H1 (cell line): ENCODE data around the gene MRPL22. TPM values are rescaled to one million over a fixed set of nuclear protein-coding genes. Genes with fewer than 3 reads are reported as not detected.

ENCODE experiments used
- CTCF ChIA-PET: fragments of 300-600 bp; sonication (Branson Sonifier 250); formaldehyde crosslinking; loops from one replicate; lab custom pipeline; 2021; ENCODE audit not compliant: partially characterized antibody; lab: Charles Lee
- POLR2A ChIA-PET: fragments of 300-600 bp; sonication (Branson Sonifier 250); formaldehyde crosslinking; loops from one replicate; lab custom pipeline; 2021; ENCODE audit warnings: inconsistent platforms; ENCODE audit not compliant: partially characterized antibody; lab: Charles Lee
- DNase-seq, 2 experiments: peaks; one replicate each; pipeline versions ENCODE4 v3.0.0 to v3.0.0-alpha.2; 2010 to 2022; ENCODE audit warnings: low spot score in 2 of 2, low read depth in 1 of 2, mixed read lengths in 1 of 2
- FAIRE-seq: peaks from 2 replicates; lab custom pipeline; 2011; peaks lifted over from hg19 to GRCh38; lab: Jason Lieb, UNC
- H2AFZ ChIP-seq: 2 replicates; pipeline ENCODE4 v1.8.1; 2012; ENCODE audit warnings: low read length, inconsistent platforms
- H2AK5ac ChIP-seq: 2 replicates; pipeline ENCODE4 v1.6.1; 2013; ENCODE audit warnings: low read depth, low read length
- H2BK120ac ChIP-seq: replicated peaks from 2 replicates; pipeline ENCODE3; 2013; ENCODE audit warnings: low read depth, low read length, inconsistent platforms
- H2BK12ac ChIP-seq: 2 replicates; pipeline ENCODE4 v1.6.1; 2013; ENCODE audit warnings: low read depth, low read length
- H2BK15ac ChIP-seq: 2 replicates; pipeline ENCODE4 v1.6.1; 2013; ENCODE audit warnings: low read length
- H2BK20ac ChIP-seq: 2 replicates; pipeline ENCODE4 v1.6.1; 2013; ENCODE audit warnings: low read length
- H2BK5ac ChIP-seq: 2 replicates; pipeline ENCODE4 v1.6.1; 2013; ENCODE audit warnings: low read depth, low read length
- H3K14ac ChIP-seq: 2 replicates; pipeline ENCODE4 v1.6.1; 2013; ENCODE audit warnings: inconsistent platforms; ENCODE audit not compliant: insufficient read length
- H3K18ac ChIP-seq: 2 replicates; pipeline ENCODE4 v1.6.1; 2013; ENCODE audit warnings: low read length; ENCODE audit errors: extremely low read depth
- H3K23ac ChIP-seq: 2 replicates; pipeline ENCODE4 v1.6.1; 2013; ENCODE audit warnings: inconsistent platforms; ENCODE audit not compliant: insufficient read length
- H3K23me2 ChIP-seq: 2 replicates; pipeline ENCODE4 v1.6.1; 2013; ENCODE audit warnings: low read depth, low read length
- H3K27ac ChIP-seq: 2 replicates; pipeline ENCODE4 v1.6.1; 2011; ENCODE audit warnings: low read depth, low read length, inconsistent platforms
- H3K27me3 ChIP-seq, 4 experiments: replicated peaks in 1 of 4; 1 replicate in 1 of 4; 2 replicates in 3 of 4; pipeline versions ENCODE4 v1.6.1 to v1.8.1; 2011 to 2013; ENCODE audit warnings: low read length in 3 of 4, mild to moderate bottlenecking in 3 of 4, inconsistent platforms in 2 of 4, mixed read lengths in 2 of 4, moderate library complexity in 1 of 4; ENCODE audit not compliant: control insufficient read depth in 3 of 4, insufficient read depth in 3 of 4; ENCODE audit errors: extremely low read depth in 1 of 4
- H3K36me3 ChIP-seq, 4 experiments: 2 replicates each; pipeline versions ENCODE4 v1.6.1 to v1.8.1; 2011 to 2013; ENCODE audit warnings: mild to moderate bottlenecking in 4 of 4, low read length in 3 of 4, moderate library complexity in 2 of 4, control low read depth in 1 of 4, inconsistent platforms in 1 of 4; ENCODE audit not compliant: insufficient read depth in 4 of 4, control insufficient read depth in 2 of 4
- H3K4ac ChIP-seq: replicated peaks from 2 replicates; pipeline ENCODE3; 2013; ENCODE audit warnings: low read length, low read depth, mixed read lengths, inconsistent platforms; ENCODE audit not compliant: insufficient read length
- H3K4me1 ChIP-seq, 4 experiments: replicated peaks in 1 of 4; 1 replicate in 1 of 4; 2 replicates in 3 of 4; pipeline versions ENCODE4 v1.6.1 to v1.8.1; 2011 to 2013; ENCODE audit warnings: low read length in 3 of 4, inconsistent platforms in 2 of 4, mixed read lengths in 1 of 4; ENCODE audit not compliant: insufficient read depth in 4 of 4, control insufficient read depth in 3 of 4
- H3K4me2 ChIP-seq, 2 experiments: 2 replicates each; pipeline versions ENCODE4 v1.6.1 to v1.8.1; 2011 to 2013; ENCODE audit warnings: low read depth in 2 of 2, low read length in 2 of 2, control low read depth in 1 of 2, inconsistent platforms in 1 of 2, mild to moderate bottlenecking in 1 of 2; ENCODE audit not compliant: insufficient read depth in 1 of 2
- H3K4me3 ChIP-seq, 4 experiments: fragments of 200-600, 300-600 bp in 1 of 4; sonication (generic), shearing (Covaris generic), sonication (Bioruptor Twin) in 1 of 4; 2 replicates each; pipeline versions ENCODE4 v1.5.1 to v1.8.1; 2011 to 2016; ENCODE audit warnings: low read length in 4 of 4, low read depth in 3 of 4, control low read depth in 2 of 4, inconsistent platforms in 2 of 4, mild to moderate bottlenecking in 2 of 4, mixed read lengths in 1 of 4, moderate library complexity in 1 of 4; ENCODE audit not compliant: insufficient read depth in 2 of 4; ENCODE audit errors: extremely low read depth in 1 of 4
- H3K56ac ChIP-seq: replicated peaks from 2 replicates; pipeline ENCODE3; 2013; ENCODE audit warnings: low read depth, mild to moderate bottlenecking, mixed read lengths, low read length, inconsistent platforms; ENCODE audit not compliant: insufficient read length
- H3K79me1 ChIP-seq: 2 replicates; pipeline ENCODE4 v1.6.1; 2013; ENCODE audit warnings: low read depth, low read length, control low read depth
- H3K79me2 ChIP-seq, 2 experiments: 2 replicates each; pipeline versions ENCODE4 v1.6.1 to v1.8.1; 2012 to 2013; ENCODE audit warnings: low read length in 2 of 2, mild to moderate bottlenecking in 2 of 2, inconsistent platforms in 1 of 2; ENCODE audit not compliant: insufficient read depth in 2 of 2, control insufficient read depth in 1 of 2
- H3K9ac ChIP-seq, 4 experiments: replicated peaks in 1 of 4; 1 replicate in 1 of 4; 2 replicates in 3 of 4; pipeline versions ENCODE4 v1.6.1 to v1.8.1; 2011 to 2013; ENCODE audit warnings: low read depth in 3 of 4, low read length in 3 of 4, control low read depth in 2 of 4, mild to moderate bottlenecking in 2 of 4, moderate library complexity in 2 of 4, inconsistent platforms in 1 of 4; ENCODE audit errors: extremely low read depth in 1 of 4
- H3K9me3 ChIP-seq, 2 experiments: 2 replicates each; pipeline versions ENCODE4 v1.6.1 to v1.8.1; 2012 to 2013; ENCODE audit warnings: mild to moderate bottlenecking in 2 of 2, moderate library complexity in 2 of 2, control low read depth in 1 of 2, inconsistent platforms in 1 of 2, low read depth in 1 of 2, low read length in 1 of 2, mixed read lengths in 1 of 2; ENCODE audit not compliant: insufficient read depth in 2 of 2
- H4K20me1 ChIP-seq, 2 experiments: replicated peaks in 1 of 2; 2 replicates each; pipeline versions ENCODE3 to v1.8.1; 2011 to 2013; ENCODE audit warnings: inconsistent platforms in 2 of 2, low read length in 2 of 2, mild to moderate bottlenecking in 1 of 2; ENCODE audit not compliant: insufficient read depth in 2 of 2, control insufficient read depth in 1 of 2
- H4K5ac ChIP-seq: 2 replicates; pipeline ENCODE4 v1.6.1; 2013; ENCODE audit warnings: low read length, low read depth, mixed read lengths, inconsistent platforms; ENCODE audit not compliant: insufficient read length
- H4K8ac ChIP-seq: 2 replicates; pipeline ENCODE4 v1.8.0; 2013; ENCODE audit warnings: mild to moderate bottlenecking, moderate library complexity, low read length, inconsistent platforms; ENCODE audit not compliant: insufficient read depth; ENCODE audit errors: extremely low read depth
- H4K91ac ChIP-seq: replicated peaks from 2 replicates; pipeline ENCODE3; 2013; ENCODE audit warnings: low read length, mixed read lengths, inconsistent platforms; ENCODE audit not compliant: insufficient read length
- FOSL1 ChIP-seq: IDR thresholded peaks from 2 replicates; pipeline ENCODE4 v1.6.1; 2011; ENCODE audit warnings: mild to moderate bottlenecking, low read depth, low read length, moderate library complexity; ENCODE audit not compliant: insufficient read depth
- JUN ChIP-seq: IDR thresholded peaks from 2 replicates; pipeline ENCODE4 v1.6.1; 2011; ENCODE audit warnings: low read depth, mild to moderate bottlenecking, improper control_type of control experiment, low read length
- KDM4A ChIP-seq: IDR thresholded peaks from one replicate; pipeline ENCODE4 v1.7.1; 2012; ENCODE audit warnings: low read depth, mild to moderate bottlenecking, moderate library complexity, low read length, inconsistent platforms; ENCODE audit not compliant: severe bottlenecking
- MAFK ChIP-seq: IDR thresholded peaks from 2 replicates; pipeline ENCODE4 v1.6.1; 2012; ENCODE audit warnings: low read depth, mild to moderate bottlenecking, improper control_type of control experiment, low read length
- MAX ChIP-seq: IDR thresholded peaks from 2 replicates; pipeline ENCODE4 v1.6.1; 2012; ENCODE audit warnings: inconsistent platforms
- NANOG ChIP-seq: IDR thresholded peaks from 2 replicates; pipeline ENCODE4 v1.6.1; 2011; ENCODE audit warnings: low read length, low read depth, mild to moderate bottlenecking, inconsistent platforms; ENCODE audit not compliant: insufficient read depth, poor library complexity, severe bottlenecking
- POLR2A ChIP-seq, 2 experiments: IDR thresholded peaks; 1 replicate in 1 of 2; 2 replicates in 1 of 2; pipeline ENCODE4 v1.6.1; 2011; ENCODE audit warnings: low read depth in 2 of 2, low read length in 2 of 2, mild to moderate bottlenecking in 2 of 2; ENCODE audit errors: control extremely low read depth in 1 of 2
- SAP30 ChIP-seq: fragments of 300-600 bp; sonication (generic); IDR thresholded peaks from 2 replicates; pipeline ENCODE4 v1.7.1; 2012; ENCODE audit warnings: low read length, moderate library complexity, mild to moderate bottlenecking, inconsistent platforms; ENCODE audit not compliant: insufficient read depth, insufficient replicate concordance
- SP1 ChIP-seq: IDR thresholded peaks from 2 replicates; pipeline ENCODE4 v1.6.1; 2011; ENCODE audit warnings: low read depth, low read length
- SRF ChIP-seq: IDR thresholded peaks from 2 replicates; pipeline ENCODE4 v1.6.1; 2011; ENCODE audit warnings: mild to moderate bottlenecking, low read depth, low read length, moderate library complexity
- TAF7 ChIP-seq: optimal IDR thresholded peaks from 2 replicates; pipeline ENCODE3; 2011; ENCODE audit warnings: low read depth, mild to moderate bottlenecking, inconsistent platforms, low read length, moderate library complexity, borderline replicate concordance
- WGBS, 2 experiments: shearing (Covaris generic) in 1 of 2; methylation state at CpG; one replicate each; pipeline versions ENCODE4 v1.1.6 to v1.1.7; 2013 to 2015; ENCODE audit warnings: low lambda C conversion rate in 2 of 2, mixed read lengths in 2 of 2, inconsistent platforms in 1 of 2, low coverage in 1 of 2, missing lambda C conversion rate in 1 of 2; ENCODE audit not compliant: insufficient replicate concordance in 2 of 2, insufficient coverage in 1 of 2, insufficient read length in 1 of 2; ENCODE audit errors: extremely low coverage in 1 of 2, missing lambda C conversion rate in 1 of 2; 5-methylcytosine and 5-hydroxymethylcytosine counted together
- polyA plus RNA-seq, 7 experiments: library from polyadenylated mRNA; depleted of rRNA in 3 of 7; stranded (reverse) in 5 of 7; unstranded in 2 of 7; fragments of >200 nt in 5 of 7; fragments of 200-250 nt in 2 of 7; gene quantifications; 1 replicate in 5 of 7; 2 replicates in 1 of 7; 4 replicates in 1 of 7; pipeline versions ENCODE4 v1.2.1 to v1.2.3, GENCODE V29; 2011 to 2013; ENCODE audit warnings: missing spikeins in 2 of 7, mixed read lengths in 2 of 7
- total RNA-seq: library from RNA; stranded (reverse); fragmentation: NEBNext Ultra II Directional; extraction: Animal tissue kit (Norgen Biotek cat#: 25700); gene quantifications from 2 replicates; pipeline ENCODE4 v1.2.1, GENCODE V29; 2021
- TF ChIP-seq, protein P1 (sequence below), 3 experiments: IDR thresholded peaks; 1 replicate in 2 of 3; 2 replicates in 1 of 3; pipeline versions ENCODE4 v1.5.1 to v1.6.1; 2011; ENCODE audit warnings: low read length in 3 of 3, mild to moderate bottlenecking in 3 of 3, inconsistent platforms in 2 of 3, low read depth in 1 of 3, moderate library complexity in 1 of 3; ENCODE audit not compliant: insufficient read depth in 1 of 3; ENCODE audit errors: control extremely low read depth in 1 of 3

MRPL22 gene
- total and polyA plus RNA-seq, 2 of the 8 experiments (the other 6 are each of a cell fraction or from before 2014, with no cell fraction given): 46.8 to 65.6 TPM

GRCh38 chr5:154962494-154962893, 21.6 kb downstream of the MRPL22 start:
- Histone ChIP-seq H4K91ac (no peak overlapping the region), H2AFZ (no peak overlapping the region), H4K20me1 (no peaks in the 10 kb centered on the region), H3K18ac (no peak overlapping the region), H2BK20ac (no peak overlapping the region), H2BK12ac (no peak overlapping the region), H4K5ac (no peak overlapping the region), H3K14ac (no peak overlapping the region), H2BK5ac (no peak overlapping the region), H3K27ac (no peak overlapping the region), H3K4ac (no peak overlapping the region), H3K56ac (no peak overlapping the region), H4K8ac (no peak overlapping the region), H3K4me1 (no peaks in the 10 kb centered on the region), H2BK15ac (no peak overlapping the region), H3K36me3 (peaks cover 4 to 24% (median 6%) of the 10 kb centered on the region in 4 experiments; a peak in 5 of 8 replicates), H2AK5ac (no peak overlapping the region), H2BK120ac (no peak overlapping the region), H3K9me3 (no peaks in the 10 kb centered on the region), H3K79me2 (no peaks in the 10 kb centered on the region), H3K9ac (no peak overlapping the region), H3K23ac (no peak overlapping the region), H3K4me2 (no peak overlapping the region), H3K23me2 (no peaks in the 10 kb centered on the region), H3K79me1 (no peaks in the 10 kb centered on the region), H3K27me3 (no peaks in the 10 kb centered on the region), H3K4me3 (no peak overlapping the region)
- POLR2A ChIA-PET: no interaction called here
- CTCF ChIA-PET: interaction anchor here (1.1 to 6.4 kb wide), 4 partner anchors 10 to 41 kb away, joined by 4 to 40 read pairs (median 10); no protein-coding TSS in a partner anchor
- FAIRE-seq: no peak
- 93% methylated on average over 1 of the region's 1 CpG; no CpG with 5 or more reads in 1 of the 2 experiments for WGBS, 2 experiments
- no peak for DNase-seq
- TF ChIP-seq MAX (no peak), SP1 (no peak), MAFK (no peak), FOSL1 (no peak), SRF (no peak), SAP30 (no peak), NANOG (no peak), JUN (no peak), POLR2A (IDR thresholded peaks at IDR 0.05; ENCODE audit: control extremely low read depth in 1 of 2, low read depth in 2 of 2, low read length in 2 of 2) (no peak), TAF7 (no peak), KDM4A (no peak)
- TF ChIP-seq, protein P1, sequence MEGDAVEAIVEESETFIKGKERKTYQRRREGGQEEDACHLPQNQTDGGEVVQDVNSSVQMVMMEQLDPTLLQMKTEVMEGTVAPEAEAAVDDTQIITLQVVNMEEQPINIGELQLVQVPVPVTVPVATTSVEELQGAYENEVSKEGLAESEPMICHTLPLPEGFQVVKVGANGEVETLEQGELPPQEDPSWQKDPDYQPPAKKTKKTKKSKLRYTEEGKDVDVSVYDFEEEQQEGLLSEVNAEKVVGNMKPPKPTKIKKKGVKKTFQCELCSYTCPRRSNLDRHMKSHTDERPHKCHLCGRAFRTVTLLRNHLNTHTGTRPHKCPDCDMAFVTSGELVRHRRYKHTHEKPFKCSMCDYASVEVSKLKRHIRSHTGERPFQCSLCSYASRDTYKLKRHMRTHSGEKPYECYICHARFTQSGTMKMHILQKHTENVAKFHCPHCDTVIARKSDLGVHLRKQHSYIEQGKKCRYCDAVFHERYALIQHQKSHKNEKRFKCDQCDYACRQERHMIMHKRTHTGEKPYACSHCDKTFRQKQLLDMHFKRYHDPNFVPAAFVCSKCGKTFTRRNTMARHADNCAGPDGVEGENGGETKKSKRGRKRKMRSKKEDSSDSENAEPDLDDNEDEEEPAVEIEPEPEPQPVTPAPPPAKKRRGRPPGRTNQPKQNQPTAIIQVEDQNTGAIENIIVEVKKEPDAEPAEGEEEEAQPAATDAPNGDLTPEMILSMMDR (IDR thresholded peaks at IDR 0.05; ENCODE audit: control extremely low read depth in 1 of 3, insufficient read depth in 1 of 3, low read depth in 1 of 3, low read length in 3 of 3): no peak
